AG09309 (cell line): ENCODE data around the gene SAMHD1.

Source experiments
- DNase-seq: peaks from one replicate; pipeline ENCODE4 v3.0.0-alpha.2; 2010; ENCODE audit warnings: low read depth
- H3K4me3 ChIP-seq: 2 replicates; pipeline ENCODE4 v1.5.1; 2011; ENCODE audit warnings: mild to moderate bottlenecking, low read depth, low read length, moderate library complexity; ENCODE audit not compliant: control insufficient read depth
- CTCF ChIP-seq: IDR thresholded peaks from 2 replicates; pipeline ENCODE4 v1.5.1; 2011; ENCODE audit warnings: mild to moderate bottlenecking, low read depth, low read length, inconsistent platforms; ENCODE audit not compliant: insufficient read depth, control insufficient read depth; ENCODE audit errors: missing control alignments

Gene SAMHD1

GRCh38 chr20:36989797-36990196 is 38.3 kb upstream of the SAMHD1 start:
- TF ChIP-seq CTCF = no peak
- no peak for DNase-seq
- no peak overlapping the region for H3K4me3 ChIP-seq

- no peak for DNase-seq
- no peak overlapping the region for H3K4me3 ChIP-seq
- no peak for TF ChIP-seq CTCF
Measured at GRCh38 chr20:36988494-36988966, 37.0 kb upstream of the SAMHD1 start.

- DNase-seq = no peak
- H3K4me3 ChIP-seq = no peak overlapping the region
- TF ChIP-seq CTCF = no peak
Measured at GRCh38 chr20:36984257-36984638, 32.7 kb upstream of the SAMHD1 start.

GRCh38 chr20:36975099-36975818 is 23.8 kb upstream of the SAMHD1 start:
- no peak for DNase-seq
- TF ChIP-seq CTCF = no peak

GRCh38 chr20:36974660-36975059 is 23.2 kb upstream of the SAMHD1 start:
- no peak for TF ChIP-seq CTCF
- no peak overlapping the region for H3K4me3 ChIP-seq
- no peak for DNase-seq

More at GRCh38 chr20:36975099-36975818, 23.8 kb upstream of the SAMHD1 start:
- no peak overlapping the region for H3K4me3 ChIP-seq

GRCh38 chr20:36971103-36971502 is 19.6 kb upstream of the SAMHD1 start:
- no peak overlapping the region for H3K4me3 ChIP-seq
- DNase-seq = no peak
- no peak for TF ChIP-seq CTCF
